ENCODE results near the gene GRIK4. TPM values are rescaled to one million over a fixed set of nuclear protein-coding genes. Genes with fewer than 3 reads are reported as not detected.

The GRIK4 gene
- total and polyA plus RNA-seq, 9 of the 15 experiments (the other 6 are each of a cell fraction or from before 2014, with no cell fraction given): not detected

DNA sequence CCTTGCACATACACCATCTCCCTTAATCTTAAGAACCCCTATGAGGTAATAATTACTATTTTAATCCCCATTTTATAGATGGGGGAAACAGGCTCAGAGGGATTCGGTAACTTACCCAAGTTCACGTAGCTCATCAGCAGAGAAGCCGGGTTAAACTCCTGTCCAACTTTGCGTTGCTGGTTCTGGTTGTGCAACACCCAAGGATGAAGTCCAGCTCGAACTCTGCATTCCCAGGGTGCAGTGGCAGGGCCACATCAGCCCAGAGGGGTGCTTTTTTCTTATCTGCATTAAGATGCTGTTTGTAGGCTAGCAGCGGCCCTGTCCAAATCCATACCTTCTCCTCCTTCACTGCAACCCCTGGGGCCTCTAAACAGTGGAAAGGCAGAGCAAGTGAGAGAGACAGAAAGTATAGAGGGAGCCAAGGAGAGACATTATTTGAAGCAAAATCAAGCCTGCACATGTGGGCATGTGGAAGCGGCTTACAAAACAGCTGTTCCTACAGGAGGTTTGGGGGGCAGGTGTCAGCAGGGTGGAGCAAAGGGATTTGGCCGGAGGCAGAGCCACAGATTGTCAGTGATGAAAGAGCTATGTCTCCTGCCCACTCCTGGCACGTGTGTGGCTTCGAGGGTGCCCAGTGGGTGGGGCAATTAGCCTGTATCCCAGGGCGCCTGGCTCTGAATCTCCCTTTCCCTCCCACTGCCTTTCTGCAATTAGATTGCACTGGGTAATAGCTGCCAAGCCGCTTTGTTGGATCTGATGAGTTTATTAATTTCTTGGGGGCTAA lies 382.8 kb downstream of the GRIK4 start (continued):
- no peak for TF ChIP-seq PRPF4 (IDR thresholded peaks at IDR 0.05; ENCODE audit: insufficient read depth, low read depth, low read length, poor library complexity, severe bottlenecking)
- no peak for TF ChIP-seq CCNT2 (IDR thresholded peaks at IDR 0.05; ENCODE audit: borderline replicate concordance, extremely low read depth, insufficient read length, low read depth, low read length)
- TF ChIP-seq, protein P1, sequence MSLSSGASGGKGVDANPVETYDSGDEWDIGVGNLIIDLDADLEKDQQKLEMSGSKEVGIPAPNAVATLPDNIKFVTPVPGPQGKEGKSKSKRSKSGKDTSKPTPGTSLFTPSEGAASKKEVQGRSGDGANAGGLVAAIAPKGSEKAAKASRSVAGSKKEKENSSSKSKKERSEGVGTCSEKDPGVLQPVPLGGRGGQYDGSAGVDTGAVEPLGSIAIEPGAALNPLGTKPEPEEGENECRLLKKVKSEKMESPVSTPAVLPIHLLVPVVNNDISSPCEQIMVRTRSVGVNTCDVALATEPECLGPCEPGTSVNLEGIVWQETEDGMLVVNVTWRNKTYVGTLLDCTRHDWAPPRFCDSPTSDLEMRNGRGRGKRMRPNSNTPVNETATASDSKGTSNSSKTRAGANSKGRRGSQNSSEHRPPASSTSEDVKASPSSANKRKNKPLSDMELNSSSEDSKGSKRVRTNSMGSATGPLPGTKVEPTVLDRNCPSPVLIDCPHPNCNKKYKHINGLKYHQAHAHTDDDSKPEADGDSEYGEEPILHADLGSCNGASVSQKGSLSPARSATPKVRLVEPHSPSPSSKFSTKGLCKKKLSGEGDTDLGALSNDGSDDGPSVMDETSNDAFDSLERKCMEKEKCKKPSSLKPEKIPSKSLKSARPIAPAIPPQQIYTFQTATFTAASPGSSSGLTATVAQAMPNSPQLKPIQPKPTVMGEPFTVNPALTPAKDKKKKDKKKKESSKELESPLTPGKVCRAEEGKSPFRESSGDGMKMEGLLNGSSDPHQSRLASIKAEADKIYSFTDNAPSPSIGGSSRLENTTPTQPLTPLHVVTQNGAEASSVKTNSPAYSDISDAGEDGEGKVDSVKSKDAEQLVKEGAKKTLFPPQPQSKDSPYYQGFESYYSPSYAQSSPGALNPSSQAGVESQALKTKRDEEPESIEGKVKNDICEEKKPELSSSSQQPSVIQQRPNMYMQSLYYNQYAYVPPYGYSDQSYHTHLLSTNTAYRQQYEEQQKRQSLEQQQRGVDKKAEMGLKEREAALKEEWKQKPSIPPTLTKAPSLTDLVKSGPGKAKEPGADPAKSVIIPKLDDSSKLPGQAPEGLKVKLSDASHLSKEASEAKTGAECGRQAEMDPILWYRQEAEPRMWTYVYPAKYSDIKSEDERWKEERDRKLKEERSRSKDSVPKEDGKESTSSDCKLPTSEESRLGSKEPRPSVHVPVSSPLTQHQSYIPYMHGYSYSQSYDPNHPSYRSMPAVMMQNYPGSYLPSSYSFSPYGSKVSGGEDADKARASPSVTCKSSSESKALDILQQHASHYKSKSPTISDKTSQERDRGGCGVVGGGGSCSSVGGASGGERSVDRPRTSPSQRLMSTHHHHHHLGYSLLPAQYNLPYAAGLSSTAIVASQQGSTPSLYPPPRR (CRISPR knock-in tag; IDR thresholded peaks at IDR 0.05; ENCODE audit: borderline replicate concordance): no peak
- no peak for TF ChIP-seq TBL1XR1 (IDR thresholded peaks at IDR 0.05; ENCODE audit: low read length in 2 of 2)
- no peak for TF ChIP-seq ZNF121 (CRISPR knock-in tag; conservative IDR thresholded peaks at IDR 0.05)
- TF ChIP-seq, protein P2, sequence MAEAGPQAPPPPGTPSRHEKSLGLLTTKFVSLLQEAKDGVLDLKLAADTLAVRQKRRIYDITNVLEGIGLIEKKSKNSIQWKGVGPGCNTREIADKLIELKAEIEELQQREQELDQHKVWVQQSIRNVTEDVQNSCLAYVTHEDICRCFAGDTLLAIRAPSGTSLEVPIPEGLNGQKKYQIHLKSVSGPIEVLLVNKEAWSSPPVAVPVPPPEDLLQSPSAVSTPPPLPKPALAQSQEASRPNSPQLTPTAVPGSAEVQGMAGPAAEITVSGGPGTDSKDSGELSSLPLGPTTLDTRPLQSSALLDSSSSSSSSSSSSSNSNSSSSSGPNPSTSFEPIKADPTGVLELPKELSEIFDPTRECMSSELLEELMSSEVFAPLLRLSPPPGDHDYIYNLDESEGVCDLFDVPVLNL (CRISPR knock-in tag; IDR thresholded peaks at IDR 0.05; ENCODE audit: low read depth): no peak
- TF ChIP-seq, protein P3, sequence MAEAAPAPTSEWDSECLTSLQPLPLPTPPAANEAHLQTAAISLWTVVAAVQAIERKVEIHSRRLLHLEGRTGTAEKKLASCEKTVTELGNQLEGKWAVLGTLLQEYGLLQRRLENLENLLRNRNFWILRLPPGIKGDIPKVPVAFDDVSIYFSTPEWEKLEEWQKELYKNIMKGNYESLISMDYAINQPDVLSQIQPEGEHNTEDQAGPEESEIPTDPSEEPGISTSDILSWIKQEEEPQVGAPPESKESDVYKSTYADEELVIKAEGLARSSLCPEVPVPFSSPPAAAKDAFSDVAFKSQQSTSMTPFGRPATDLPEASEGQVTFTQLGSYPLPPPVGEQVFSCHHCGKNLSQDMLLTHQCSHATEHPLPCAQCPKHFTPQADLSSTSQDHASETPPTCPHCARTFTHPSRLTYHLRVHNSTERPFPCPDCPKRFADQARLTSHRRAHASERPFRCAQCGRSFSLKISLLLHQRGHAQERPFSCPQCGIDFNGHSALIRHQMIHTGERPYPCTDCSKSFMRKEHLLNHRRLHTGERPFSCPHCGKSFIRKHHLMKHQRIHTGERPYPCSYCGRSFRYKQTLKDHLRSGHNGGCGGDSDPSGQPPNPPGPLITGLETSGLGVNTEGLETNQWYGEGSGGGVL (CRISPR knock-in tag; IDR thresholded peaks at IDR 0.05): no peak
- no peak for TF ChIP-seq KAT7 (CRISPR knock-in tag; IDR thresholded peaks at IDR 0.05; ENCODE audit: borderline replicate concordance)
- TF ChIP-seq KHSRP (IDR thresholded peaks at IDR 0.05): no peak

All from K562 (cell line).